HepG2 (cell line): ENCODE measurements around the gene RETN. TPM values are rescaled to one million over a fixed set of nuclear protein-coding genes. Genes with fewer than 3 reads are reported as not detected.

Source experiments
- IRF2 ChIP-seq: IDR thresholded peaks from 2 replicates; pipeline ENCODE4 v1.6.1; 2018; ENCODE audit warnings: missing genetic modification reagents, missing compliant biosample characterization
- POLR2A ChIP-seq, 2 experiments: IDR thresholded peaks; 2 replicates each; pipeline ENCODE4 v1.6.1; 2011; ENCODE audit warnings: low read depth in 2 of 2, low read length in 2 of 2, mild to moderate bottlenecking in 1 of 2, moderate library complexity in 1 of 2; ENCODE audit not compliant: insufficient read depth in 1 of 2
- TARDBP ChIP-seq: sonication (generic); formaldehyde crosslinking; IDR thresholded peaks from 2 replicates; pipeline ENCODE4 v1.8.0; 2022; ENCODE audit warnings: mild to moderate bottlenecking, missing genetic modification reagents
- ZBTB38 ChIP-seq: sonication (generic); formaldehyde crosslinking; IDR thresholded peaks from 2 replicates; pipeline ENCODE4 v1.5.1; 2020; ENCODE audit warnings: mild to moderate bottlenecking, missing genetic modification reagents
- ZBTB42 ChIP-seq: sonication (generic); formaldehyde crosslinking; IDR thresholded peaks from 2 replicates; pipeline ENCODE4 v1.5.0; 2020; ENCODE audit warnings: mild to moderate bottlenecking, missing genetic modification reagents
- ZIK1 ChIP-seq: sonication (generic); formaldehyde crosslinking; IDR thresholded peaks from 2 replicates; pipeline ENCODE4 v1.5.0; 2020; ENCODE audit warnings: mild to moderate bottlenecking, low read depth, missing genetic modification reagents, borderline replicate concordance
- ZNF33A ChIP-seq: sonication (generic); formaldehyde crosslinking; IDR thresholded peaks from 2 replicates; pipeline ENCODE4 v1.5.1; 2020; ENCODE audit warnings: missing genetic modification reagents, mild to moderate bottlenecking, moderate library complexity, borderline replicate concordance
- ZNF572 ChIP-seq: sonication (generic); formaldehyde crosslinking; IDR thresholded peaks from 2 replicates; pipeline ENCODE4 v1.5.1; 2020; ENCODE audit warnings: mild to moderate bottlenecking, missing genetic modification reagents
- ZNF670 ChIP-seq: sonication (generic); formaldehyde crosslinking; IDR thresholded peaks from 2 replicates; pipeline ENCODE4 v1.8.0; 2022; ENCODE audit warnings: mild to moderate bottlenecking, missing genetic modification reagents, borderline replicate concordance
- ZNF781 ChIP-seq: sonication (generic); formaldehyde crosslinking; IDR thresholded peaks from 2 replicates; pipeline ENCODE4 v1.5.1; 2020; ENCODE audit warnings: borderline replicate concordance, mild to moderate bottlenecking, missing genetic modification reagents; ENCODE audit errors: not compliant biosample characterization
- polyA plus RNA-seq, 8 experiments: library from polyadenylated mRNA; depleted of rRNA in 3 of 8; stranded (reverse) in 7 of 8; unstranded in 1 of 8; fragments of >200 nt; fragmentation: Illumina TruSeq in 4 of 8; extraction: Trizol in 4 of 8; gene quantifications; 2 replicates each; pipeline versions ENCODE4 v1.2.1 to v1.2.3, GENCODE V29; 2011 to 2016; ENCODE audit warnings: low read depth in 4 of 8, missing spikeins in 1 of 8, mixed read lengths in 1 of 8; ENCODE audit not compliant: insufficient read depth in 1 of 8
- total RNA-seq, 5 experiments: library from RNA; depleted of rRNA; stranded (reverse); fragments of >200 nt; fragmentation: Illumina TruSeq; extraction: Trizol; gene quantifications; 2 replicates each; pipeline ENCODE4 v1.2.3, GENCODE V29; 2016; ENCODE audit warnings: low read depth in 1 of 5
- TF ChIP-seq, protein P1 (sequence below): sonication (generic); formaldehyde crosslinking; IDR thresholded peaks from 2 replicates; pipeline ENCODE4 v1.5.0; 2020; ENCODE audit warnings: mild to moderate bottlenecking, missing genetic modification reagents, borderline replicate concordance
- TF ChIP-seq, protein P2 (sequence below): sonication (generic); formaldehyde crosslinking; IDR thresholded peaks from 2 replicates; pipeline ENCODE4 v1.4.0; 2020; ENCODE audit warnings: missing genetic modification reagents, mild to moderate bottlenecking, borderline replicate concordance
- TF ChIP-seq, protein P3 (sequence below): sonication (generic); formaldehyde crosslinking; IDR thresholded peaks from 2 replicates; pipeline ENCODE4 v1.4.0; 2020; ENCODE audit warnings: mild to moderate bottlenecking, missing genetic modification reagents
- TF ChIP-seq, protein P4 (sequence below): sonication (generic); formaldehyde crosslinking; IDR thresholded peaks from 2 replicates; pipeline ENCODE4 v1.9.0; 2022; ENCODE audit warnings: low read depth, missing genetic modification reagents

The RETN gene
- total and polyA plus RNA-seq, 2 of the 13 experiments (the other 11 are each of a cell fraction or from before 2014, with no cell fraction given) = not detected

DNA sequence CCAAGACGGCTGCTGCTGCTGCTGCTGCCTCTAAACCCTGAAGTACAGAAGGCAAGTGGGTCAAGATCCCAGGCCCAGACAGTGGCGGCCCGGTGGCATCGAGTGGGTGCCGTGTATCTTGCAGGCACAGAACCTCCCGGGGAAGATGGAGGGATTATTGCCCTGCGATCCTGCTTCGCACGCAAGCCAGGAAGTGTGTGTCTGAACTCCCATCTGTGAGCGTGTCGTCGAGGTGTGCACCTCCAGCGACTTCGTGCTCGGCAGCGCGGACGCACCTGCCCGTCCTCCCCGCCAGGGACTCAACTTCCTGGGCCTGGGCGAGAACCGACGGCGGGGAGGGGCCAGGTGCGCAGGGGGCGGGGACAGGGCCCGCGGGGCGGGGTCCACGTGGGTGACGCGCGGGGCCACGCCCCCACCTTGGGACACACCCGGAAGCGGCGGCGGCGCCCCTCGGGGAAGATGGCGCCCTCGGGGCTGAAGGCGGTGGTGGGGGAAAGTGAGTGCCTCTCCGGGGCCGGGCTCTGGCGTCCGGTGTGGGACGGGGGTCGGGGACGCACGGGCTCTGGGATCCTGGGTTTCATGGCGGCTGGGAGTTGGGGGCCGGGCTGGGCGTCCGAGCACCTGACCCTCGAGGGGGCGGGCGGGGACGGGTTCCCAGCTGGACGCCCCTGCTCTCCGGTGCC, 32.0 kb upstream of the RETN start, which contains the start of gene STXBP2 (continued):
- TF ChIP-seq, protein P1, sequence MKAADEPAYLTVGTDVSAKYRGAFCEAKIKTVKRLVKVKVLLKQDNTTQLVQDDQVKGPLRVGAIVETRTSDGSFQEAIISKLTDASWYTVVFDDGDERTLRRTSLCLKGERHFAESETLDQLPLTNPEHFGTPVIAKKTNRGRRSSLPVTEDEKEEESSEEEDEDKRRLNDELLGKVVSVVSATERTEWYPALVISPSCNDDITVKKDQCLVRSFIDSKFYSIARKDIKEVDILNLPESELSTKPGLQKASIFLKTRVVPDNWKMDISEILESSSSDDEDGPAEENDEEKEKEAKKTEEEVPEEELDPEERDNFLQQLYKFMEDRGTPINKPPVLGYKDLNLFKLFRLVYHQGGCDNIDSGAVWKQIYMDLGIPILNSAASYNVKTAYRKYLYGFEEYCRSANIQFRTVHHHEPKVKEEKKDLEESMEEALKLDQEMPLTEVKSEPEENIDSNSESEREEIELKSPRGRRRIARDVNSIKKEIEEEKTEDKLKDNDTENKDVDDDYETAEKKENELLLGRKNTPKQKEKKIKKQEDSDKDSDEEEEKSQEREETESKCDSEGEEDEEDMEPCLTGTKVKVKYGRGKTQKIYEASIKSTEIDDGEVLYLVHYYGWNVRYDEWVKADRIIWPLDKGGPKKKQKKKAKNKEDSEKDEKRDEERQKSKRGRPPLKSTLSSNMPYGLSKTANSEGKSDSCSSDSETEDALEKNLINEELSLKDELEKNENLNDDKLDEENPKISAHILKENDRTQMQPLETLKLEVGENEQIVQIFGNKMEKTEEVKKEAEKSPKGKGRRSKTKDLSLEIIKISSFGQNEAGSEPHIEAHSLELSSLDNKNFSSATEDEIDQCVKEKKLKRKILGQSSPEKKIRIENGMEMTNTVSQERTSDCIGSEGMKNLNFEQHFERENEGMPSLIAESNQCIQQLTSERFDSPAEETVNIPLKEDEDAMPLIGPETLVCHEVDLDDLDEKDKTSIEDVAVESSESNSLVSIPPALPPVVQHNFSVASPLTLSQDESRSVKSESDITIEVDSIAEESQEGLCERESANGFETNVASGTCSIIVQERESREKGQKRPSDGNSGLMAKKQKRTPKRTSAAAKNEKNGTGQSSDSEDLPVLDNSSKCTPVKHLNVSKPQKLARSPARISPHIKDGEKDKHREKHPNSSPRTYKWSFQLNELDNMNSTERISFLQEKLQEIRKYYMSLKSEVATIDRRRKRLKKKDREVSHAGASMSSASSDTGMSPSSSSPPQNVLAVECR (CRISPR knock-in tag) = peak; percentile 82
- TF ChIP-seq ZBTB42 (CRISPR knock-in tag) (0 out of 2 replicates have a peak, but pooled peaks have one; percentile 36), TARDBP (CRISPR knock-in tag) (no peak; the same call in 1 of the 2 replicates), ZIK1 (CRISPR knock-in tag) (peak; percentile 94; the same call in 1 of the 2 replicates), ZNF33A (CRISPR knock-in tag) (no peak), ZBTB38 (CRISPR knock-in tag) (peak; percentile 86), ZNF781 (CRISPR knock-in tag) (no peak), POLR2A (IDR thresholded peaks at IDR 0.05; ENCODE audit: insufficient read depth in 1 of 2, low read depth in 2 of 2, low read length in 2 of 2) (peak in 1 of 2 experiments; percentile 83), ZNF572 (no peak), ZNF670 (CRISPR knock-in tag) (0 out of 2 replicates have a peak, but pooled peaks have one; percentile 55), IRF2 (CRISPR knock-in tag) (peak; percentile 33; the same call in 1 of the 2 replicates)
- TF ChIP-seq, protein P2, sequence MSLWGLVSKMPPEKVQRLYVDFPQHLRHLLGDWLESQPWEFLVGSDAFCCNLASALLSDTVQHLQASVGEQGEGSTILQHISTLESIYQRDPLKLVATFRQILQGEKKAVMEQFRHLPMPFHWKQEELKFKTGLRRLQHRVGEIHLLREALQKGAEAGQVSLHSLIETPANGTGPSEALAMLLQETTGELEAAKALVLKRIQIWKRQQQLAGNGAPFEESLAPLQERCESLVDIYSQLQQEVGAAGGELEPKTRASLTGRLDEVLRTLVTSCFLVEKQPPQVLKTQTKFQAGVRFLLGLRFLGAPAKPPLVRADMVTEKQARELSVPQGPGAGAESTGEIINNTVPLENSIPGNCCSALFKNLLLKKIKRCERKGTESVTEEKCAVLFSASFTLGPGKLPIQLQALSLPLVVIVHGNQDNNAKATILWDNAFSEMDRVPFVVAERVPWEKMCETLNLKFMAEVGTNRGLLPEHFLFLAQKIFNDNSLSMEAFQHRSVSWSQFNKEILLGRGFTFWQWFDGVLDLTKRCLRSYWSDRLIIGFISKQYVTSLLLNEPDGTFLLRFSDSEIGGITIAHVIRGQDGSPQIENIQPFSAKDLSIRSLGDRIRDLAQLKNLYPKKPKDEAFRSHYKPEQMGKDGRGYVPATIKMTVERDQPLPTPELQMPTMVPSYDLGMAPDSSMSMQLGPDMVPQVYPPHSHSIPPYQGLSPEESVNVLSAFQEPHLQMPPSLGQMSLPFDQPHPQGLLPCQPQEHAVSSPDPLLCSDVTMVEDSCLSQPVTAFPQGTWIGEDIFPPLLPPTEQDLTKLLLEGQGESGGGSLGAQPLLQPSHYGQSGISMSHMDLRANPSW = no peak
- TF ChIP-seq, protein P3, sequence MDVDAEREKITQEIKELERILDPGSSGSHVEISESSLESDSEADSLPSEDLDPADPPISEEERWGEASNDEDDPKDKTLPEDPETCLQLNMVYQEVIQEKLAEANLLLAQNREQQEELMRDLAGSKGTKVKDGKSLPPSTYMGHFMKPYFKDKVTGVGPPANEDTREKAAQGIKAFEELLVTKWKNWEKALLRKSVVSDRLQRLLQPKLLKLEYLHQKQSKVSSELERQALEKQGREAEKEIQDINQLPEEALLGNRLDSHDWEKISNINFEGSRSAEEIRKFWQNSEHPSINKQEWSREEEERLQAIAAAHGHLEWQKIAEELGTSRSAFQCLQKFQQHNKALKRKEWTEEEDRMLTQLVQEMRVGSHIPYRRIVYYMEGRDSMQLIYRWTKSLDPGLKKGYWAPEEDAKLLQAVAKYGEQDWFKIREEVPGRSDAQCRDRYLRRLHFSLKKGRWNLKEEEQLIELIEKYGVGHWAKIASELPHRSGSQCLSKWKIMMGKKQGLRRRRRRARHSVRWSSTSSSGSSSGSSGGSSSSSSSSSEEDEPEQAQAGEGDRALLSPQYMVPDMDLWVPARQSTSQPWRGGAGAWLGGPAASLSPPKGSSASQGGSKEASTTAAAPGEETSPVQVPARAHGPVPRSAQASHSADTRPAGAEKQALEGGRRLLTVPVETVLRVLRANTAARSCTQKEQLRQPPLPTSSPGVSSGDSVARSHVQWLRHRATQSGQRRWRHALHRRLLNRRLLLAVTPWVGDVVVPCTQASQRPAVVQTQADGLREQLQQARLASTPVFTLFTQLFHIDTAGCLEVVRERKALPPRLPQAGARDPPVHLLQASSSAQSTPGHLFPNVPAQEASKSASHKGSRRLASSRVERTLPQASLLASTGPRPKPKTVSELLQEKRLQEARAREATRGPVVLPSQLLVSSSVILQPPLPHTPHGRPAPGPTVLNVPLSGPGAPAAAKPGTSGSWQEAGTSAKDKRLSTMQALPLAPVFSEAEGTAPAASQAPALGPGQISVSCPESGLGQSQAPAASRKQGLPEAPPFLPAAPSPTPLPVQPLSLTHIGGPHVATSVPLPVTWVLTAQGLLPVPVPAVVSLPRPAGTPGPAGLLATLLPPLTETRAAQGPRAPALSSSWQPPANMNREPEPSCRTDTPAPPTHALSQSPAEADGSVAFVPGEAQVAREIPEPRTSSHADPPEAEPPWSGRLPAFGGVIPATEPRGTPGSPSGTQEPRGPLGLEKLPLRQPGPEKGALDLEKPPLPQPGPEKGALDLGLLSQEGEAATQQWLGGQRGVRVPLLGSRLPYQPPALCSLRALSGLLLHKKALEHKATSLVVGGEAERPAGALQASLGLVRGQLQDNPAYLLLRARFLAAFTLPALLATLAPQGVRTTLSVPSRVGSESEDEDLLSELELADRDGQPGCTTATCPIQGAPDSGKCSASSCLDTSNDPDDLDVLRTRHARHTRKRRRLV (CRISPR knock-in tag) = no peak
- TF ChIP-seq, protein P4, sequence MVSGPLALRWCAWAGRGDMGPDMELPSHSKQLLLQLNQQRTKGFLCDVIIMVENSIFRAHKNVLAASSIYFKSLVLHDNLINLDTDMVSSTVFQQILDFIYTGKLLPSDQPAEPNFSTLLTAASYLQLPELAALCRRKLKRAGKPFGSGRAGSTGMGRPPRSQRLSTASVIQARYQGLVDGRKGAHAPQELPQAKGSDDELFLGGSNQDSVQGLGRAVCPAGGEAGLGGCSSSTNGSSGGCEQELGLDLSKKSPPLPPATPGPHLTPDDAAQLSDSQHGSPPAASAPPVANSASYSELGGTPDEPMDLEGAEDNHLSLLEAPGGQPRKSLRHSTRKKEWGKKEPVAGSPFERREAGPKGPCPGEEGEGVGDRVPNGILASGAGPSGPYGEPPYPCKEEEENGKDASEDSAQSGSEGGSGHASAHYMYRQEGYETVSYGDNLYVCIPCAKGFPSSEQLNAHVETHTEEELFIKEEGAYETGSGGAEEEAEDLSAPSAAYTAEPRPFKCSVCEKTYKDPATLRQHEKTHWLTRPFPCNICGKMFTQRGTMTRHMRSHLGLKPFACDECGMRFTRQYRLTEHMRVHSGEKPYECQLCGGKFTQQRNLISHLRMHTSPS (CRISPR knock-in tag) = no peak
